HCT116 (cell line): ENCODE measurements around the gene LYRM7.

Experiments
- CTCF ChIP-seq, 3 experiments: fragments of 200-600 bp in 1 of 3; sonication (generic) in 1 of 3; IDR thresholded peaks in 2 of 3; conservative IDR thresholded peaks in 1 of 3; 2 replicates each; pipeline ENCODE4 v1.5.1; 2012 to 2017; ENCODE audit warnings: low read depth in 2 of 3, low read length in 2 of 3, antibody characterized with exemption in 1 of 3, borderline replicate concordance in 1 of 3, control low read depth in 1 of 3, mild to moderate bottlenecking in 1 of 3, mixed read lengths in 1 of 3, mixed run types in 1 of 3, moderate library complexity in 1 of 3; ENCODE audit not compliant: insufficient read depth in 1 of 3
- EGR1 ChIP-seq: IDR thresholded peaks from 2 replicates; pipeline ENCODE4 v1.6.1; 2012; ENCODE audit warnings: low read depth
- EZH2phosphoT487 ChIP-seq: fragments of 200-600 bp; IDR thresholded peaks from 2 replicates; pipeline ENCODE4 v1.6.1; 2018; ENCODE audit warnings: antibody characterized with exemption, borderline replicate concordance
- POLR2A ChIP-seq: IDR thresholded peaks from 2 replicates; pipeline ENCODE4 v1.7.0; 2011; ENCODE audit warnings: borderline replicate concordance; ENCODE audit not compliant: insufficient read depth, insufficient read length; ENCODE audit errors: extremely low read depth

GRCh38 chr5:131186561-131187256 is 16.0 kb downstream of the LYRM7 start:
- no peak for TF ChIP-seq POLR2A
- no peak for TF ChIP-seq CTCF (IDR thresholded peaks at IDR 0.05 in 2 of 3, conservative IDR thresholded peaks at IDR 0.05 in 1 of 3; ENCODE audit: borderline replicate concordance in 1 of 3, insufficient read depth in 1 of 3, low read depth in 2 of 3, low read length in 2 of 3)
- TF ChIP-seq EGR1 = no peak
- no peak for TF ChIP-seq EZH2phosphoT487
